Left lung (tissue), 10 donors: ENCODE data around the gene KICS2. TPM values are rescaled to one million over a fixed set of nuclear protein-coding genes. Genes with fewer than 3 reads are reported as not detected.

Experiments used
- ATAC-seq: fragments of 200-7000 bp; cut with Tn5 transposase; one replicate; pipeline ENCODE4 v1.9.1; 2020; ENCODE audit warnings: moderate library complexity
- DNase-seq, 4 donors: peaks; one replicate each; pipeline ENCODE4 v3.0.0-alpha.2; 2013 to 2020
- H3K27ac ChIP-seq, 2 donors: fragments of 200-600 bp; sonication (generic) in 1 of 2; one replicate each; pipeline versions ENCODE4 v1.5.0 to v1.8.0; 2020 to 2021
- H3K27me3 ChIP-seq, 2 donors: fragments of 200-600 bp; sonication (generic) in 1 of 2; one replicate each; pipeline versions ENCODE4 v1.5.0 to v1.8.0; 2020 to 2021
- H3K36me3 ChIP-seq, 2 donors: fragments of 200-600 bp; sonication (generic) in 1 of 2; one replicate each; pipeline versions ENCODE4 v1.5.0 to v1.8.0; 2020 to 2021
- H3K4me1 ChIP-seq, 2 donors: fragments of 200-600 bp; one replicate each; pipeline ENCODE4 v1.8.0; 2021
- H3K4me3 ChIP-seq, 2 donors: fragments of 200-600 bp; sonication (generic) in 1 of 2; one replicate each; pipeline versions ENCODE4 v1.5.0 to v1.8.0; 2020 to 2021; ENCODE audit warnings: mild to moderate bottlenecking in 1 of 2
- H3K9me3 ChIP-seq, 2 donors: fragments of 200-600 bp; sonication (generic) in 1 of 2; one replicate each; pipeline versions ENCODE4 v1.5.0 to v1.8.0; 2020 to 2021
- intact Hi-C, 2 donors: fragments of 100-400 bp; cut with DNase I; formaldehyde crosslinking; loops; one replicate each; pipeline versions ENCODE4 v1.11.2 to v1.14.2; 2022
- polyA plus RNA-seq, 6 donors: library from polyadenylated mRNA; unstranded; fragments of 120-200 nt; gene quantifications; one replicate each; pipeline ENCODE4 v1.2.1, GENCODE V29; 2013; ENCODE audit not compliant: insufficient read length in 6 of 6
- total RNA-seq, 2 donors: library from RNA; stranded (reverse); fragmentation: NEBNext Ultra II Directional; extraction: Animal tissue kit (Norgen Biotek cat#: 25700); gene quantifications; one replicate each; pipeline ENCODE4 v1.2.1, GENCODE V29; 2021
- TF ChIP-seq, protein P1 (sequence below), 2 donors: fragments of 200-600 bp; sonication (generic) in 1 of 2; IDR thresholded peaks; one replicate each; pipeline versions ENCODE4 v1.5.0 to v1.8.0; 2021; ENCODE audit warnings: antibody characterized with exemption in 2 of 2
- donor health status: DM: no; HTN: yes; CAD: no.
- donor health status: DM: no; HTN: no; CAD: no.

Gene KICS2
- total and polyA plus RNA-seq, 8 donors: 3.7 to 7.8 (median 4.2) TPM

DNA sequence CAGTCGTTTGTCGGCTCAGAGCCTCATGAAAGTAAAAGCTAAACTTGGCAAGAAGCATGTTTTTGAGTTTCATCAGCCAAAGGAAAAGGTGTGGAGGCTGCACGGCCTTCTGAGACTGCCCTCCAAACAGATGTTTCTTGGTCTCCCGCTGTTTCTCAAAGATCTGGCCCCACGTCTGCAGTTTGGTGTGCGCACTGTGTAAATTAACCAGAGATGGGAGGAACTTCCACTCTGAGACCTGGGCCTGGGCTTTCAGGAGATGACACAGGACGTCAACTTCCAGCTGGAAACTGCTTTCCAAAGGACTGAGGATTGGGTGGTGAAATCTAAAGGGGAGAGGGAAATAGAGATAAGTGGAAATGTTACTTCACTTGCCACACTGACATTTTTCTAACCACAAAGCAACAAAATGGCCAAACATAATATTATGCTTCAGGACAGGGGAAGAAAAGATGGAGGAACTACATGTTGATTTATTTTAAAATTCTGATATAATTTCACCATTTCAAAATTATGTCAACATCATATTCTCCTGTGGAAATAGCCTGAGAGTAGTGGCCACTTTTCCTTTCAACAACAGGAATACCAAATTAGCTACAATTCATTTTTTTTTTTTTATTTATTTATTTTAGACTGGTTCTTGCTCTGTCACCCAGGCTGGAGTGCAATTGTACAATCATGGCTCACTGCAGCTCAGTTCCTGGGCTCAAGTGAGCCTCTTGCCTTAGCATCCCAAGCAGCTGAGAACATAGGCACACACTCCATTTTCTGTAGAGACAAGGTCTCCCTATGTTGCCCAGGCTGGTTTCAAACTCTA lies 27.6 kb downstream of the KICS2 start:
- ATAC-seq: no peak
- intact Hi-C loops: no loop called here
- H3K4me3 ChIP-seq: no peak overlapping the region

DNA sequence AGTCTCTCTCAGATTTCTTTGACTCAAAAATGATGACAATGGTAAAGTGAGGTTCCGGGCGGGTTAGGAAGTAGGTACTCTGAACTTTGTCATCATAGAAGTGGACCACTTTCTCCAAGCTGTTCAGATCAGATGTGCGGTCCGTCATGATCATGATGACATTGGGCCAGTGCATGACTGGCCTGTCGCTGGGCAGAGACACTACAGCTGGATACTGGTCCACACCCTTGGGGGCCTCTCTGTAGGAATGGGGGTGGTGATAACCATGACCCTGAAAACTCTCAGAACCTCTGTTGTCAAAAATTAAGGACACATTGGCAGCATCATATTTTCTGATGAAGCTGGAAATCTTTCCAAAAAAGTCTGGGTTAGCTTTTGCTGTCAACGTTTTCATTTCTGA lies 28.2 kb downstream of the KICS2 start:
- intact Hi-C loops: no loop called here
- Histone ChIP-seq H3K4me1 (no peaks in the 10 kb centered on the region), H3K9me3 (no peaks in the 10 kb centered on the region), H3K27me3 (no peaks in the 10 kb centered on the region), H3K4me3 (no peak overlapping the region), H3K27ac (no peak overlapping the region), H3K36me3 (peaks cover 0 to 19% of the 10 kb centered on the region in 2 donors)
- TF ChIP-seq, protein P1, sequence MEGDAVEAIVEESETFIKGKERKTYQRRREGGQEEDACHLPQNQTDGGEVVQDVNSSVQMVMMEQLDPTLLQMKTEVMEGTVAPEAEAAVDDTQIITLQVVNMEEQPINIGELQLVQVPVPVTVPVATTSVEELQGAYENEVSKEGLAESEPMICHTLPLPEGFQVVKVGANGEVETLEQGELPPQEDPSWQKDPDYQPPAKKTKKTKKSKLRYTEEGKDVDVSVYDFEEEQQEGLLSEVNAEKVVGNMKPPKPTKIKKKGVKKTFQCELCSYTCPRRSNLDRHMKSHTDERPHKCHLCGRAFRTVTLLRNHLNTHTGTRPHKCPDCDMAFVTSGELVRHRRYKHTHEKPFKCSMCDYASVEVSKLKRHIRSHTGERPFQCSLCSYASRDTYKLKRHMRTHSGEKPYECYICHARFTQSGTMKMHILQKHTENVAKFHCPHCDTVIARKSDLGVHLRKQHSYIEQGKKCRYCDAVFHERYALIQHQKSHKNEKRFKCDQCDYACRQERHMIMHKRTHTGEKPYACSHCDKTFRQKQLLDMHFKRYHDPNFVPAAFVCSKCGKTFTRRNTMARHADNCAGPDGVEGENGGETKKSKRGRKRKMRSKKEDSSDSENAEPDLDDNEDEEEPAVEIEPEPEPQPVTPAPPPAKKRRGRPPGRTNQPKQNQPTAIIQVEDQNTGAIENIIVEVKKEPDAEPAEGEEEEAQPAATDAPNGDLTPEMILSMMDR (IDR thresholded peaks at IDR 0.05): no peak
- DNase-seq (no peak), ATAC-seq (no peak)

More for the DNA sequence above, 27.6 kb downstream of the KICS2 start:
- Histone ChIP-seq H3K27ac (no peak overlapping the region), H3K36me3 (peaks cover 0 to 19% of the 10 kb centered on the region in 2 donors), H3K4me1 (no peaks in the 10 kb centered on the region), H3K27me3 (no peaks in the 10 kb centered on the region), H3K9me3 (no peaks in the 10 kb centered on the region)
- DNase-seq: no peak
- TF ChIP-seq, protein P1 (IDR thresholded peaks at IDR 0.05): no peak

DNA sequence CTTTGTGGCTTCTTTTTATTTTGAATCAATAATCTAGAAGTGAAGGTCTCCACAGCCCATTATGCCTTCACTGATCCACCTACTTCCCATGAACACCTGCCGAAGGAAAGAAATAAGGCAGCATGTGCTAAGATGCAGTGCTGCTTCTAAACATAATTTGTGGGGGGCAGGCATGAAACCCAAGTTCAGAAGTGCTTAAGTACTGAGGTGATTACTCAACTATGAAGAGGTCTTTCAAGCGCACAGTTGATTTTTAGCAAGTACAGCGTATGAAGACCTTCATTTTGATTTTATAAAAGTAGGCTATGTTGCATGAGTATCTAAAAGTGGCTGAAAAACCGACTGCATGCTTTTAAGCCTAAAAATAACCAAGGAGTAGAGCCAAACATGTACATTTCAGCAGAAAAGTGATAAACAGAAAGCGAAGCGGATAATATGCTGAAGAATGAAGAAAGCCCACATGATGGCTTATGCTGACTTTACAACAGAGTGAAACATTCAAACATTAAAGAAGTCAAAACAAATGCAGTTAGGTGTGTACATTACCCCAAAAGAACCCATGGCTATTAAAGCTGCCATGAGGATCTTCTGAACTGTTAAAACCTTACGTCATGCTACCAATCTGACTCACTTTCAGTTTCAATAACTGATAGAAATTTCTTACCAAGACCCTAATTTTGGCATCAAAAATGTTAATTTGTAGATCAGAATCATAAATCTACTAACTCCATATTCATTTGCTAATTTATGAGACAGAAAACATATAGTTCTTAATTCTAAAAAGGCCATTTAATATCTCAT lies 29.3 kb downstream of the KICS2 start:
- Histone ChIP-seq H3K9me3 (no peaks in the 10 kb centered on the region), H3K4me1 (no peaks in the 10 kb centered on the region), H3K4me3 (no peak overlapping the region), H3K36me3 (peaks cover 0 to 19% of the 10 kb centered on the region in 2 donors), H3K27ac (no peak overlapping the region), H3K27me3 (no peaks in the 10 kb centered on the region)
- ATAC-seq (no peak), DNase-seq (no peak)
- intact Hi-C loops: no loop called here
- TF ChIP-seq, protein P1 (IDR thresholded peaks at IDR 0.05): no peak

DNA sequence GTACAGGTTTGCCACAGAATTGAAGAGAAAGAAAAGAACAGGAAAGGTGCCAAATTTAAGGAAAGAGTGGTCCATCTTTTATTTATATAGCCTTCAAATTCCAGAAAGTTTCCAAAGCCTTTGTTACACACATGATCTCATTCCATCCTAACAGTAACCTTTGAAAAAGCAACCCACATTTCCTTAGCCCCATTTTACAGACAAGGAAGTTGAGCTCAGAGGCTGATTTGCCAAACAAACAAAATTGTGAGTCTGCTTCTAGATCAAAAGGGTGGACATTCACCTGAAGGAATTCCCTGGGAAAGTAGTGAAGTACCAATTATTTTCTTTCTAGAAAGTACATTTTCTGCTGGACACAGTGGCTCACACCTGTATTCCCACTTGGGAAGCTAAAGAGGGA lies 32.0 kb downstream of the KICS2 start:
- TF ChIP-seq, protein P1 (IDR thresholded peaks at IDR 0.05): no peak
- no peaks in the 10 kb centered on the region for H3K9me3 ChIP-seq
- intact Hi-C loops: no loop called here
- peaks cover 0 to 19% of the 10 kb centered on the region in 2 donors for H3K36me3 ChIP-seq
- H3K27ac ChIP-seq: no peak overlapping the region
- H3K27me3 ChIP-seq: no peaks in the 10 kb centered on the region
- ATAC-seq (no peak), DNase-seq (no peak)
- no peak overlapping the region for H3K4me3 ChIP-seq
- no peaks in the 10 kb centered on the region for H3K4me1 ChIP-seq

DNA sequence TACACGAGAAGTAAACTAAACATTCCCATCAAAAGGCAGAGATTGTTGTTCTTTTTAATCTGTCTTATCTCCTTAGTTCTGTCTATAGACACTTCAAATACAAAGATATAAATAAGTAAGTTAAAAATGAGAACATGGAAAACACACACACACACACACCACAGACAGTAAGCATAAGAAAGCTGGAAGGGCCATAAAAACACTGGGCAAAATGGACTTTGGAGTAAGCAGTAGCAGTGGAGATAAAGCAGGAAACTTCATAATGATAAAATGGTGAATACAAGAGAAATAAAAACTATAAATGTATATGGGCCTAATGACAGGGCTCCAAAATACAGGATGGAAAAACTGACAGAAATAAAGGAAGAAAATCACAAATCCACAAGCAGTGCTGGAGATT lies 32.6 kb downstream of the KICS2 start:
- H3K36me3 ChIP-seq: peaks cover 0 to 19% of the 10 kb centered on the region in 2 donors
- no peak for DNase-seq
- H3K4me3 ChIP-seq: no peak overlapping the region
- no peak for ATAC-seq
- no peak overlapping the region for H3K27ac ChIP-seq
- H3K4me1 ChIP-seq: no peaks in the 10 kb centered on the region
- H3K27me3 ChIP-seq: no peaks in the 10 kb centered on the region
- intact Hi-C loops: no loop called here
- TF ChIP-seq, protein P1 (IDR thresholded peaks at IDR 0.05): no peak
- no peaks in the 10 kb centered on the region for H3K9me3 ChIP-seq
